Measurements from ENCODE around the gene RAB5B. TPM values are rescaled to one million over a fixed set of nuclear protein-coding genes. Genes with fewer than 3 reads are reported as not detected.
"Not testable (repeated sequence)": the region's sequence is repeated elsewhere in the genome, so short reads cannot be mapped to it uniquely, and the experiment has no call there.

RAB5B gene
- total and polyA plus RNA-seq, 12 donors, result 35.3 to 137 (median 115) TPM

GRCh38 chr12:56001487-56002100 is 27.7 kb downstream of the RAB5B start:
- Histone ChIP-seq H3K27me3 (no peaks in the 10 kb centered on the region), H3K36me3 (peaks cover 0 to 58% (median 16%) of the 10 kb centered on the region in 9 donors), H3K27ac (no peak overlapping the region), H3K4me1 (peaks cover 5 to 16% (median 11%) of the 10 kb centered on the region in 9 donors), H3K4me3 (no peak overlapping the region), H3K9me3 (no peaks in the 10 kb centered on the region)
- ATAC-seq (no peak), DNase-seq (no peak)
- 84 to 88% methylated on average over 7 of the region's 7 CpGs for WGBS, 2 donors
- TF ChIP-seq CTCF (IDR thresholded peaks at IDR 0.05), result no peak
- intact Hi-C loops (cut with DNase I), result no loop called here

- peaks cover under 1 to 16% (median 7%) of the 10 kb centered on the region in 9 donors for H3K4me1 ChIP-seq
- DNase-seq; H3K27me3 ChIP-seq; H3K27ac ChIP-seq; intact Hi-C loops (cut with DNase I); H3K4me3 ChIP-seq; H3K9me3 ChIP-seq; ATAC-seq: not testable (repeated sequence)
- 86 to 88% methylated on average over 5 of the region's 5 CpGs for WGBS, 2 donors
- H3K36me3 ChIP-seq, result peaks cover 0 to 58% (median 16%) of the 10 kb centered on the region in 9 donors
Measured at GRCh38 chr12:56003376-56003775, 29.5 kb downstream of the RAB5B start.

GRCh38 chr12:56004211-56004610 is 30.3 kb downstream of the RAB5B start:
- H3K4me1 ChIP-seq, result peaks cover 0 to 16% (median 9%) of the 10 kb centered on the region in 9 donors
- H3K9me3 ChIP-seq, result no peaks in the 10 kb centered on the region
- peaks cover 0 to 56% (median 16%) of the 10 kb centered on the region in 9 donors for H3K36me3 ChIP-seq
- no peak for TF ChIP-seq CTCF (IDR thresholded peaks at IDR 0.05)
- DNase-seq (no peak), ATAC-seq (no peak)
- 94 to 95% methylated on average over 10 of the region's 10 CpGs for WGBS, 2 donors
- H3K4me3 ChIP-seq, result no peak overlapping the region
- intact Hi-C loops (cut with DNase I), result no loop called here
- H3K27me3 ChIP-seq, result no peaks in the 10 kb centered on the region
- no peak overlapping the region for H3K27ac ChIP-seq

- WGBS, 2 donors, result 1% methylated on average over 32 to 44 of the region's 44 CpGs
Measured at GRCh38 chr12:56007564-56008559, 34.0 kb downstream of the RAB5B start.

More at GRCh38 chr12:56007564-56008559, 34.0 kb downstream of the RAB5B start:
- H3K4me3 ChIP-seq, result peak overlapping the region; percentile 79 to 99 (median 88)
- no peaks in the 10 kb centered on the region for H3K9me3 ChIP-seq
- H3K36me3 ChIP-seq, result peaks cover 0 to 39% (median 13%) of the 10 kb centered on the region in 9 donors
- TF ChIP-seq CTCF (IDR thresholded peaks at IDR 0.05), result no peak
- DNase-seq, result peak; percentile 51 to 70
- H3K27ac ChIP-seq, result peak overlapping the region; percentile 60 to 98 (median 93)
- no peaks in the 10 kb centered on the region for H3K27me3 ChIP-seq
- H3K4me1 ChIP-seq, result peaks cover 0 to 16% (median 9%) of the 10 kb centered on the region in 9 donors
- peak; percentile 70 to 86 (median 82) for ATAC-seq
- intact Hi-C loops (cut with DNase I), result no loop called here
